ENCODE data around the gene RNF212.

Gene RNF212

DNA sequence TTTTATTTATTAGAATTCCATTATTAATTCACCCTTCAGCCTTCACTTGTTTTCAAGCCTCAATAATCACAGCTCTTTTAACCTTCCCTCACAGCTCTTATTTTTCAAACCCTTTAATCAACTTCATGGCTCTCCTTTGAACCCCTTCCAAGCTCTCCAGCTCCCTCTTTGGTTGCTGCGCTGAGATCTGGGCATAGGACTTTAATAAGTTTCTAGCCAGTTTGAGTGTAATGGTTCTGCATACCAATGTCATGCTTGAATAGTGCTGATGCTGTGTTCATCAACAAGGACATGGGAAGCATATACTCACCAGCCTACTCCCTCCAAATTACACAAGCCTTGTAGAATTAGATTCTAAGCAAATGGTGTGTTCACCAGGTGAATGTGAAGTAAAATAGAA is 3.5 kb upstream of the RNF212 start:
- in situ Hi-C loops (cut with HindIII; ENCODE audit: low sequenced_read_pairs) = no loop called here

DNA sequence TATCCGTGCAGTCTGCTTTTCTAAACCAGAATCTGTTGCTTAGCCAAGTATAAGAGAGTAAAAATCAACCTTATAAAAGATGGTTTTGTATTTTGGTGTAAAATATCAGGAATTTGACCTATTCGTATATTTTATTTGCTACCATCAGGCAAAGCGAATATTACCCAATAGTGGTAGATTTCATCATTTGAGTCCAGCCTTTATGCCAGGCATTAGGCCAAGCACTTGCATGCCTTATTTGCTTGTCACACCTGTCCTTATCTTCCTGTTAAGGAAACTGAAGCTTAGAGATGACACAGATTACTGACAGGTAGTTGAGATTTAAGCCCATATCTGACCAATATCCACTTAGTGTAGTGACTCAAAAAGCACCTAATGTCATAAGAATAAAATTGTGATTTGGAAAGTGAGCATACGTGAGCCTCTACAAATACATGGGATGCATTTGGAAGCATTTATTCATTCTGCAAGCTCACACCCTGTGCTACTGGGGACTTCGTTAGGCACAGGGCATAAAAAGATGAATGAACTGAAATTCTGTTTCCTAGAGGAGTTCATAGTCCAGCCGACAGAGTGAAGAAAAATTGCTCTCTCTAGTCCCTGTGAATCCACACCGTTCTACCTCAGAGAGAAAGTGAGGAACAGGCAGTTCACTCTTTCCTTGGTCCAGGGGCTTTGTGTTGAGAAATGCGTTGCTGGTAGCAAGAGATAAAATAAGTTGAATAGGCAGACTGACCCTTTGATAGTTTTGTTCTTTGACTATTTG is 2.3 kb upstream of the RNF212 start:
- in situ Hi-C loops (cut with HindIII; ENCODE audit: low sequenced_read_pairs) = no loop called here

GRCh38 chr4:1112821-1113182 is 562 bp downstream of the RNF212 start:
- in situ Hi-C loops (cut with HindIII; ENCODE audit: low sequenced_read_pairs) = no loop called here

- in situ Hi-C loops (cut with HindIII; ENCODE audit: low sequenced_read_pairs) = no loop called here
These were observed 1.1 kb downstream of the RNF212 start for GRCh38 chr4:1112174-1112820.

- in situ Hi-C loops (cut with HindIII; ENCODE audit: low sequenced_read_pairs) = no loop called here
These were observed 2.0 kb downstream of the RNF212 start for GRCh38 chr4:1111259-1111809.

DNA sequence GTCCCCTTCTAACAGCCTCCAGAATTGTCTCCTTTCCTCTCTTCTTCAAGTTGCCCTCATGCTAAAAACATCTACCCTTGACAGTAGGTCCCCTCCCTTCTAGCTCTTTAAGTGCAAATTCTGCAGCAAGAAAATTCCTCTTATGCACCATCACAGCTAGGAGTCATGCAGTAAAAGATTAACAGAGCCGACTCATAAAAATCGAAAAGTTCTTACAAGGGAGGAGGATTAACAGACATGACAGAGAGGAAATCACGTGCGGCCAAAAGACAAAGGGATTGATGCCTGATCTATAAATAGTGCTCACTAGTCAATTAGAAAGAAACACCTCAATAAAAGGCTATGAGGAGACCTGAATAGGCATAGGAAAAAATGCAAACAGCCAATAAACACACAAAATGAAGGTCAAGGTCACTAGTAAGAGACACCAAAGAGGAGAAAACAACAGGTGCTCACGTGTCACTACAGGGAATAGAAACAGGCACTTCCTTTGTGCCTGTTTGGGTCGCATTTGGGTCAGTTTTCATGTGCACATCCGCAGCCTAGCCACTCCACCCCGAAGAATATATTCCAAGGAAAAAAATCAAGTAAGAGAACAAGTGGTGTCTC is 3.4 kb downstream of the RNF212 start:
- in situ Hi-C loops (cut with HindIII; ENCODE audit: low sequenced_read_pairs) = no loop called here

DNA sequence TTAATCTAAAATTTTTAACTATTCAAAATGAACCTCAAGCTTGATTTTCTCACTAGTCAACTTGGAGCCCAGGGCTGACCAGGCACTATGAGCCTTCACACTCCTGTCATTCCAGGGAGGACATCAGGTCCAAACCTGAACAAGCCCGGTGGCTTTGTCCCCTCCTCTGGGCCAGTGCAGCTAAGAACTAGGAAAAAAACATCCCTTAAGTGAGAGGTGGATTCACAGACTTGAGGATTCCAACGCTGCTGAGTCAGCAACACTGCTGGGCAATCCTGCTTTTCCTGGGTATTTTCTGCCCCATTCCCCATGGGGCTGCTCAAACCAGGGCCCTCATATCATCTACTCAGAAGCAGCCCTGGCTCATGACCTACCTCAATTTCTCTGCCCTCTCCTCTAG is 4.0 kb downstream of the RNF212 start:
- in situ Hi-C loops (cut with HindIII; ENCODE audit: low sequenced_read_pairs) = no loop called here

- in situ Hi-C loops (cut with HindIII; ENCODE audit: low sequenced_read_pairs) = no loop called here
These were observed 7.7 kb downstream of the RNF212 start for GRCh38 chr4:1105662-1106061.

GRCh38 chr4:1105067-1105466 is 8.3 kb downstream of the RNF212 start:
- in situ Hi-C loops (cut with HindIII; ENCODE audit: low sequenced_read_pairs) = no loop called here

- in situ Hi-C loops (cut with HindIII; ENCODE audit: low sequenced_read_pairs) = no loop called here
These were observed 8.7 kb downstream of the RNF212 start for GRCh38 chr4:1104647-1105046.

DNA sequence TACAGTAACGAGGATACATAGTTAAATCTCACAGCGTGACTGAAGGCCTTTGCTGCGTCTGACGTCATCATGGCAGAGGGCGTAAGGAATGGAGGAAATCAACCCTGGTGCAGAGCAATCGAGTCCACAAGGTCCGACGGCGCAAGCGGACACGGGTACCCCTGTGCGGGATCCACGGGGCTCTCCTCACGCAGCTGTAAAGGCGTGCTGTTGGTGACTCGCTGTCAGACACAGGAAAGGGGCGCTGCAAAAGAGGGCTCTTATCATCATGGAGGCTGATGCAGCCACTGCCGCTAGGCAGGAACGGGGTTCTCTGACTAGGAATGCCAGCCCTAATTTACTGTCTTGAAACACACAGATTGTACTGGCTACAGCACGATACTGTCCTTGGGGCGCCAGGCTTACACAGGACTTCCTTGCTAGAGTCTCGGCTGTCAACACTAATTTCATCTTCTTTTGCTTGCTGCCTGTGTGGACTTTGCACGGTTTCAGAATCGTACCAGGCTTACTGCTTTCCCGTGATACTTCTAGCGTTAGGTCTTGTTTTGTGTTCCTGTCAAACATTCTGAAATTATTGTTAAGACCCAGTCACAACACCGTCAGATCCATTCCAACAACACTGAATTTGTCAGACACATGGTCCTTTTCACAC is 13.6 kb downstream of the RNF212 start:
- in situ Hi-C loops (cut with HindIII; ENCODE audit: low sequenced_read_pairs) = no loop called here

GRCh38 chr4:1099270-1099669 is 14.1 kb downstream of the RNF212 start:
- in situ Hi-C loops (cut with HindIII; ENCODE audit: low sequenced_read_pairs) = no loop called here

- in situ Hi-C loops (cut with HindIII; ENCODE audit: low sequenced_read_pairs) = no loop called here
These were observed 14.9 kb downstream of the RNF212 start for GRCh38 chr4:1098311-1098925.

DNA sequence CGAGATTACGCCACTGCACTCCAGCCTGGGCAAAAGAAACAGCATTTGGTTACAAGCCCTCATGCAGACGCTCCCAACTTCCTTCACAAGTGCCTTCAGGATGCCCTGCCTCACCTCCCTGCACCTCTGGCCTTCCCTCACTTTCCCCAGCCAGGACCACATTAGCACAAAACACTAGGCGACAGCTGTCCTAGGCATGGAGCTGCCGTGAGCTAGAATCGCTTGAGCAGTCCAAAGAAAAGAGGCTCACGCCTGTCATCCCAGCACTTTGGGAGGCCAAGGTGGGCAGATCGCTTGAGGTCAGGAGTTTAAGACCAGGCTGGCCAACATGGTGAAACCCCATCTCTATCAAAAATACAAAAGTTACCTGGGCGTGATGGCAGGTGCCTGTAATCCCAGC is 15.8 kb downstream of the RNF212 start:
- in situ Hi-C loops (cut with HindIII; ENCODE audit: low sequenced_read_pairs) = no loop called here

GRCh38 chr4:1096841-1097240 is 16.5 kb downstream of the RNF212 start:
- in situ Hi-C loops (cut with HindIII; ENCODE audit: low sequenced_read_pairs) = no loop called here

DNA sequence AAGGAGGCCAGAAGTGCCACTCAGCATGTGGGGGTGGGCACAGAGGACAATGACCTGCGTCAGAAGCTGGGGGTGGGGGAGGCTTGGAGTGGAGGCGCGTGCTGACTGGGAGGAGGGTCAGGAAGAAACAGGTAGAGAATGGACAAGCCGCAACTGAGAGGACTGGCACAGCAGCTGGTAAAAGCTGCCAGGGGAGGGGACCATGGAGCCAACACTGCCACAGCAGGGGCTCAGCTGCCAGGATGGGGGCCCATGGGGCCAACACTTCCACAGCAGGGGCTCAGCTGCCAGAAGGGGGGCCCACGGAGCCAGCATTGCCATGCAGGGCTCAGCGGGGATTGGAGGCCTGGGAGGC is 19.1 kb downstream of the RNF212 start:
- in situ Hi-C loops (cut with HindIII; ENCODE audit: low sequenced_read_pairs) = no loop called here

- in situ Hi-C loops (cut with HindIII; ENCODE audit: low sequenced_read_pairs) = no loop called here
These were observed 19.7 kb downstream of the RNF212 start for GRCh38 chr4:1093391-1094335.

DNA sequence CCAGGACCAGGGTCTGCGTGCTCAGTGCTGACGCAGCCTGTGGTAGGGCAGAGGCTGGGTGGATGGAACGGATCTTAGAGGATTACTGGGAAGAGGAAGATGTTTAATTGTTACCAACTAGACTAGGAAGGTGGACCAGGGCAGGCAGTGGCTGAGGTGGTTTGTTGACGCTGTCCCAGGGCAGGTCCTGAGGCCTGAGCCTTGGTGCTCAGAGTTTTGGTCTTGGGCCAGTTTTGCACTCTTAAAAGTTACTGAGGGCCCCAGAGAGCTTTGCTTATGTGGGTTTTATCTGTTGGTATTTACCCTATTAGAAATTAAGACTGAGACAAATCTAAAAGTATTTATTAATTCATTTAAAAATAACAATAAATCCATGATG is 20.4 kb downstream of the RNF212 start:
- in situ Hi-C loops (cut with HindIII; ENCODE audit: low sequenced_read_pairs) = no loop called here

DNA sequence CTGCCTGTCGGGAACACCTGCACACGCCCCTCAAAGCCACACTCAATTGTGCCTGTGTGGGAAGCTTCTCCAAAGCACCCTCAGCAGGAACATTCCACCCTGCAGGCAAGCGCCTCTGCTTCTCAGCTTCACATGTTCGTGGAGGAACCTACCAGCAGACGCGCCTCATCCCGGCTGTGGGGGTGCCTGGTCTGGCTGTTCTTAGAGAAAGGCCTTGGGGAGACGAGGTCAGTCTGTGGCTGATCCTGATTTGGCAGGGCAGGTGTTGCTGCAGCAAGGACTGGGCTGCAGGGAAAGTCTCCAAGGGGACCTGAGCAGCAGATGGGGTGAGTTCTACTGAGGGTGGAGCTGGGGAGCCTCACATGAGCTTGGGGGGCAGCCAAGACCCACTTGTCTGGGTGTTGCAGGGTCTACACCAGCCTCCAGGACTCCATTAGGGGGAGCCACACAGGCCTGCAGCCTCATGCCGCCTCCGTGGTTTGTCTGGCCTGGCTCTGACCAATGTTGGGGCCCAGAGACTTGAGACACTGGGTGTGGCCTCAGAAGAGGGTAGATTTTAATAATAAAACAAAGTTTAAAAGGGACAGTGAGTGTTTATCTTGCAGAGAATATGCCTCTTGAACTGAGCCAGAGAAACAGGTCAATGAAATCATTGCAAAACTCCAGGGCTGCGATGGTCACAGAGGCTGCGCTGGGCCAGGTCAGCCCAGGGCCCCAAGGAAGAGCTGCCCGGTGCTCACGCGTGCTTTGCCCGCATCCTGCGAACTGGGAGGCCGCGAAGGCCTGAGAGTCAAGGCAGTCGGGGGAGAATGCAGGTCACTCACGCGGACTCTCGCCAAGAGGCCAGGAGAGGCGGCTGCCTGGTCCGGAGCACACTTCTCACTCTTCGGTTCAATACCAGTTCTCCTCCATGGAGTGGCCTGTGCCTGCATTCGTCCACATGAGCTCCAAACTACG is 21.1 kb downstream of the RNF212 start:
- in situ Hi-C loops (cut with HindIII; ENCODE audit: low sequenced_read_pairs) = no loop called here
